Panc1 (cell line): Measurements from ENCODE around the gene HEYL. TPM values are rescaled to one million over a fixed set of nuclear protein-coding genes. Genes with fewer than 3 reads are reported as not detected.

Experiments used
- ATAC-seq: fragments of 200-7000 bp; cut with Tn5 transposase; 2 replicates; pipeline ENCODE4 v1.9.1; 2020; ENCODE audit warnings: mild to moderate bottlenecking, moderate library complexity
- BruUV-seq: library from RNA; stranded (reverse); fragments of 400-500 nt; replicated peaks from 2 replicates; lab custom pipeline; 2021; lab: Mats Ljungman, UMichigan
- CTCF ChIA-PET: fragments of 300-600 bp; sonication (Branson Sonifier 250); formaldehyde crosslinking; loops from one replicate; lab custom pipeline; 2022; ENCODE audit warnings: antibody characterized with exemption; lab: Charles Lee
- POLR2A ChIA-PET: fragments of 300-600 bp; sonication (Branson Sonifier 250); formaldehyde crosslinking; loops from one replicate; lab custom pipeline; 2022; ENCODE audit warnings: antibody characterized with exemption; lab: Charles Lee
- DNase-seq: peaks from one replicate; pipeline ENCODE4 v3.0.0-alpha.2; 2010; ENCODE audit warnings: low read depth, low spot score
- H3K27ac ChIP-seq: 2 replicates; pipeline ENCODE4 v1.5.1; 2011; ENCODE audit warnings: mild to moderate bottlenecking, low read length, inconsistent platforms
- H3K27me3 ChIP-seq: fragments of 200-500 bp; sonication (Bioruptor generic); 2 replicates; pipeline ENCODE4 v1.6.0; 2014; ENCODE audit warnings: low read length, inconsistent platforms; ENCODE audit not compliant: control insufficient read depth, insufficient read depth
- H3K36me3 ChIP-seq: fragments of 200-500 bp; sonication (Bioruptor generic); 2 replicates; pipeline ENCODE4 v1.5.1; 2014; ENCODE audit warnings: inconsistent platforms, mild to moderate bottlenecking, low read length, moderate library complexity; ENCODE audit not compliant: control insufficient read depth, insufficient read depth
- H3K4me1 ChIP-seq: 2 replicates; pipeline ENCODE4 v1.5.1; 2011; ENCODE audit warnings: inconsistent platforms, mild to moderate bottlenecking, low read length, moderate library complexity; ENCODE audit not compliant: control insufficient read depth, insufficient read depth
- H3K4me3 ChIP-seq, 2 experiments: 2 replicates each; pipeline ENCODE4 v1.5.1; 2011 to 2012; ENCODE audit warnings: low read depth in 2 of 2, low read length in 2 of 2, mild to moderate bottlenecking in 2 of 2, inconsistent platforms in 1 of 2, moderate library complexity in 1 of 2
- H3K9me3 ChIP-seq: fragments of 200-500 bp; sonication (Bioruptor generic); 2 replicates; pipeline ENCODE4 v1.5.1; 2014; ENCODE audit warnings: low read depth, mild to moderate bottlenecking, inconsistent platforms, low read length, moderate library complexity; ENCODE audit not compliant: control insufficient read depth, insufficient read depth
- POLR2AphosphoS5 ChIP-seq: IDR thresholded peaks from 2 replicates; pipeline ENCODE4 v1.6.1; 2012; ENCODE audit warnings: mild to moderate bottlenecking, low read depth, low read length, moderate library complexity
- SIN3A ChIP-seq: IDR thresholded peaks from 2 replicates; pipeline ENCODE4 v1.6.1; 2012; ENCODE audit warnings: low read depth, mild to moderate bottlenecking, low read length, moderate library complexity, borderline replicate concordance; ENCODE audit not compliant: insufficient read depth
- TCF7L2 ChIP-seq: IDR thresholded peaks from 2 replicates; pipeline ENCODE4 v1.6.1; 2011; ENCODE audit warnings: mild to moderate bottlenecking, low read depth, low read length, inconsistent platforms
- in situ Hi-C: cut with HindIII; loops from 2 replicates; pipeline ENCODE4 v1.10.0; 2016; ENCODE audit warnings: low sequenced_read_pairs, low pct_unique_long_range_greater_than_20kb
- intact Hi-C: fragments of 100-400 bp; cut with micrococcal nuclease; formaldehyde crosslinking; loops from one replicate; pipeline ENCODE4 v1.10.0; 2022; ENCODE audit not compliant: unreplicated experiment
- total RNA-seq: library from RNA; stranded (reverse); gene quantifications from one replicate; pipeline ENCODE4 v1.2.1, GENCODE V29; 2021; ENCODE audit not compliant: unreplicated experiment
- TF ChIP-seq, protein P1 (sequence below): fragments of 450-650 bp; IDR thresholded peaks from 2 replicates; pipeline ENCODE4 v1.5.1; 2017; ENCODE audit warnings: mild to moderate bottlenecking
- TF ChIP-seq, protein P2 (sequence below), 2 experiments: IDR thresholded peaks; 2 replicates each; pipeline ENCODE4 v1.6.1; 2011 to 2012; ENCODE audit warnings: low read depth in 2 of 2, control low read depth in 1 of 2, low read length in 1 of 2, mild to moderate bottlenecking in 1 of 2, moderate library complexity in 1 of 2; ENCODE audit not compliant: insufficient read depth in 1 of 2

The HEYL gene
- total RNA-seq, 1 experiment from 2014 or later = 2.3 TPM

DNA sequence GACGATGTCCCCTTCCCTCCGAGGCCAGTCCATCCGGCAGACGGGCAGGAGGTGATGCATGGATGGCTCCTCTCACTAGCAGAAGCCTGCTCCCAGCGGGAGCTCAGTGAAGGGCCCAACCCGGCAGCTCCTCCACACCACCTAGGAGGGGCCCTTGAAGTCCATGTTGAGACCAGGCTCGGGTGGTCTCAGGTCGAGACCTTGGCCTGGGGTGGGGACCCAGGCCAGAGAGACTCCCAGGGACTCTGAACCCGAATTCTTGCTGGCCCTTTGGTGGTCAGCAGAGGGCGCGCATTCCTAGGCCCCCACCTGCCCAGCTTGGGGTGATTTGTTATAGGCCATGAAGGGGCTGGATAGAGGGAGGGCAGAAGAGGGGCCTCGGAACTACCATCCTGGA is 33.1 kb upstream of the HEYL start:
- CTCF ChIA-PET = interaction anchor here (0.7 to 1.2 kb wide), 2 partner anchors 15 to 24 kb away, joined by 3 read pairs; no protein-coding TSS in a partner anchor

DNA sequence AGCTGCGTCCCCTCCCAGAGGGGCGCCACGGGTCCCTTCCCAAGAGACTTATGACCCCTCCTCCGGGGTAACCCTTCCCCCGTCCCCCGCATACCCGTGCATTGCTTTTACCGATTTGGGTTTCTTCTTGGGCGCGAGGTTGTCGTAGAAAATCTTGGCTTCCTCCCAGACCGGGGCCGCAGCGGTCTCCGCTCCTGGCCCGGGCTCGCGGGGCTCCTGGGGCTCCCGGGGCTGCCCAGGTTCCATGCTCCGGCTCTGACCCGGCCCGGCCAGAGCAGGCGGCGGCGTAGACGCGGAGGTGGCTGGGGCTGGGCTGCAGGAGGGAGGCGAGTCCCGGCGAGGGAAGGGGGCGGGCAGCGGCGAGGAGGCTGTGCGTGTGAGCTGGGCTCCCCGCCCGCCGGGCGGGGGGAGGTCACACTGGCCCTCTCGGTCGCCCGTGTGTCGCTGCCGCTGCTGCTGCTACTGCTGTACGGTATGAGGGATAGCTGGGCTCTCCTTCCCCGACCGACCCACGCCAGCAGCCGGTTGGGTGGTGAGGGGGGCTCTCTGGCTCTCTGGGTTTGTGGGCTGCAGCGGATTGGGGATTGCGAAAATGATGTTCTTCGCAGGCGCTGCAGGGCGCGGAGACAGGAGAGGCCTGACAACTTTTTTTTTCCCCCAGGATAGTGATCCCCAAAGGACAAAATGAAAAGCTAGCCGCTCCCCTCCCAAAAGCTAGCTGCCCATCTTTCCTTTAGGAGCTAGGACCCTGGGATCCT is 32.5 kb upstream of the HEYL start, which contains the start of gene NT5C1A:
Gene NT5C1A (minus strand): TSS at position 315 of the 758 bp plus-strand sequence. CDS start 69 bp downstream, at position 246.
- Histone ChIP-seq H3K4me3 (peak within 1 kb of the TSS; percentile 38), H3K36me3 (no peaks in the 10 kb centered on the region), H3K9me3 (no peaks in the 10 kb centered on the region), H3K27ac (no peak within 1 kb of the TSS), H3K27me3 (peaks cover 13% of the 10 kb centered on the region), H3K4me1 (no peaks in the 10 kb centered on the region)
- TF ChIP-seq POLR2AphosphoS5 = no peak
- BruUV-seq = no TSS peak
- in situ Hi-C loops = no loop called here
- POLR2A ChIA-PET = no interaction called here
- intact Hi-C loops = no loop called here
- ATAC-seq = peak; percentile 71
- no peak for DNase-seq
- CTCF ChIA-PET = interaction anchor here (0.7 to 1.2 kb wide), 2 partner anchors 14 to 25 kb away, joined by 3 read pairs; no protein-coding TSS in a partner anchor

More for the DNA sequence above, 33.1 kb upstream of the HEYL start:
- H3K36me3 ChIP-seq = no peaks in the 10 kb centered on the region
- no TSS peak for BruUV-seq
- H3K9me3 ChIP-seq = no peaks in the 10 kb centered on the region
- in situ Hi-C loops (no loop called here), intact Hi-C loops (no loop called here)
- POLR2A ChIA-PET = no interaction called here
- no peaks in the 10 kb centered on the region for H3K4me1 ChIP-seq
- TF ChIP-seq, protein P1, sequence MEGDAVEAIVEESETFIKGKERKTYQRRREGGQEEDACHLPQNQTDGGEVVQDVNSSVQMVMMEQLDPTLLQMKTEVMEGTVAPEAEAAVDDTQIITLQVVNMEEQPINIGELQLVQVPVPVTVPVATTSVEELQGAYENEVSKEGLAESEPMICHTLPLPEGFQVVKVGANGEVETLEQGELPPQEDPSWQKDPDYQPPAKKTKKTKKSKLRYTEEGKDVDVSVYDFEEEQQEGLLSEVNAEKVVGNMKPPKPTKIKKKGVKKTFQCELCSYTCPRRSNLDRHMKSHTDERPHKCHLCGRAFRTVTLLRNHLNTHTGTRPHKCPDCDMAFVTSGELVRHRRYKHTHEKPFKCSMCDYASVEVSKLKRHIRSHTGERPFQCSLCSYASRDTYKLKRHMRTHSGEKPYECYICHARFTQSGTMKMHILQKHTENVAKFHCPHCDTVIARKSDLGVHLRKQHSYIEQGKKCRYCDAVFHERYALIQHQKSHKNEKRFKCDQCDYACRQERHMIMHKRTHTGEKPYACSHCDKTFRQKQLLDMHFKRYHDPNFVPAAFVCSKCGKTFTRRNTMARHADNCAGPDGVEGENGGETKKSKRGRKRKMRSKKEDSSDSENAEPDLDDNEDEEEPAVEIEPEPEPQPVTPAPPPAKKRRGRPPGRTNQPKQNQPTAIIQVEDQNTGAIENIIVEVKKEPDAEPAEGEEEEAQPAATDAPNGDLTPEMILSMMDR = peak; percentile 81; the same call in 1 of the 2 replicates
- no peak for TF ChIP-seq SIN3A
- no peak for ATAC-seq
- DNase-seq = no peak
- peaks cover 13% of the 10 kb centered on the region for H3K27me3 ChIP-seq
- peak overlapping the region in 1 of 2 experiments; percentile 38; a peak in 1 of 4 replicates for H3K4me3 ChIP-seq
- H3K27ac ChIP-seq = no peak overlapping the region

DNA sequence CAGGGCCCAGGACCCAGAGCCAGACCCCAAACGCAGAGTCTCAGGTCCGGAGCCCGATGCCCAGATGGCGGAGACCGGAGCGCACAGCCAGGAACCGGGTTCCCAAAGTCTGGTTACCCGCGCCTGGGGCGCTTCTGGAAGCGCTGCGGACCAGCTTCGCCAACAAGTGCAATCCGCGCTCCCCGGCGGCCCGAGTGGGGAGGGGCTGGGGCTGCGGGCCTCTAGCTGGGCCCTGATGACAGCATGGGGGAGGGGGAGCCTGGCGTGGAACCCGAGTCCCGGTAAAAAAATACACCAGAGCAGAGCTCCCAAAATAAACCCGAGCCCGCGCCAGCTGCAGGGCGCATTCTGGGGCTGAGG is 32.0 kb upstream of the HEYL start:
- no peak for DNase-seq
- no peaks in the 10 kb centered on the region for H3K36me3 ChIP-seq
- intact Hi-C loops (no loop called here), in situ Hi-C loops (no loop called here)
- peak overlapping the region; percentile 38 for H3K4me3 ChIP-seq
- H3K4me1 ChIP-seq = no peaks in the 10 kb centered on the region
- H3K27ac ChIP-seq = no peak overlapping the region
- no peak for ATAC-seq
- peaks cover 13% of the 10 kb centered on the region for H3K27me3 ChIP-seq
- TF ChIP-seq SIN3A = no peak
- TF ChIP-seq, protein P1 = no peak
- TF ChIP-seq, protein P2, sequence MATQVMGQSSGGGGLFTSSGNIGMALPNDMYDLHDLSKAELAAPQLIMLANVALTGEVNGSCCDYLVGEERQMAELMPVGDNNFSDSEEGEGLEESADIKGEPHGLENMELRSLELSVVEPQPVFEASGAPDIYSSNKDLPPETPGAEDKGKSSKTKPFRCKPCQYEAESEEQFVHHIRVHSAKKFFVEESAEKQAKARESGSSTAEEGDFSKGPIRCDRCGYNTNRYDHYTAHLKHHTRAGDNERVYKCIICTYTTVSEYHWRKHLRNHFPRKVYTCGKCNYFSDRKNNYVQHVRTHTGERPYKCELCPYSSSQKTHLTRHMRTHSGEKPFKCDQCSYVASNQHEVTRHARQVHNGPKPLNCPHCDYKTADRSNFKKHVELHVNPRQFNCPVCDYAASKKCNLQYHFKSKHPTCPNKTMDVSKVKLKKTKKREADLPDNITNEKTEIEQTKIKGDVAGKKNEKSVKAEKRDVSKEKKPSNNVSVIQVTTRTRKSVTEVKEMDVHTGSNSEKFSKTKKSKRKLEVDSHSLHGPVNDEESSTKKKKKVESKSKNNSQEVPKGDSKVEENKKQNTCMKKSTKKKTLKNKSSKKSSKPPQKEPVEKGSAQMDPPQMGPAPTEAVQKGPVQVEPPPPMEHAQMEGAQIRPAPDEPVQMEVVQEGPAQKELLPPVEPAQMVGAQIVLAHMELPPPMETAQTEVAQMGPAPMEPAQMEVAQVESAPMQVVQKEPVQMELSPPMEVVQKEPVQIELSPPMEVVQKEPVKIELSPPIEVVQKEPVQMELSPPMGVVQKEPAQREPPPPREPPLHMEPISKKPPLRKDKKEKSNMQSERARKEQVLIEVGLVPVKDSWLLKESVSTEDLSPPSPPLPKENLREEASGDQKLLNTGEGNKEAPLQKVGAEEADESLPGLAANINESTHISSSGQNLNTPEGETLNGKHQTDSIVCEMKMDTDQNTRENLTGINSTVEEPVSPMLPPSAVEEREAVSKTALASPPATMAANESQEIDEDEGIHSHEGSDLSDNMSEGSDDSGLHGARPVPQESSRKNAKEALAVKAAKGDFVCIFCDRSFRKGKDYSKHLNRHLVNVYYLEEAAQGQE (IDR thresholded peaks at IDR 0.05; ENCODE audit: insufficient read depth in 1 of 2, low read depth in 2 of 2, low read length in 1 of 2) = no peak
- no peak for TF ChIP-seq TCF7L2
- TF ChIP-seq POLR2AphosphoS5 = no peak
- ChIA-PET POLR2A (no interaction called here), CTCF (interaction anchor here (1.2 kb wide), 1 partner anchor 14 kb away, joined by 3 read pairs; no protein-coding TSS in a partner anchor)
- no peaks in the 10 kb centered on the region for H3K9me3 ChIP-seq
- BruUV-seq = no TSS peak
